SK-N-SH (cell line): ENCODE data around the gene CRMP1. TPM values are rescaled to one million over a fixed set of nuclear protein-coding genes. Genes with fewer than 3 reads are reported as not detected.

ENCODE experiments used
- CTCF ChIA-PET: fragments of 300-600, 350-600 bp; formaldehyde crosslinking; extraction: SDS; loops from one replicate; lab custom pipeline; 2021; lab: Yijun Ruan, JAX
- POLR2A ChIA-PET: fragments of 350-600 bp; sonication (Branson Sonifier 250); formaldehyde crosslinking; extraction: SDS; loops from one replicate; lab custom pipeline; 2020; ENCODE audit warnings: antibody characterized with exemption, inconsistent platforms; lab: Yijun Ruan, JAX
- DNase-seq: peaks from one replicate; pipeline ENCODE4 v3.0.0; 2012
- H2AFZ ChIP-seq: fragments of 200-600 bp; sonication (generic); 2 replicates; pipeline ENCODE4 v1.8.1; 2016; ENCODE audit warnings: antibody characterized with exemption, mild to moderate bottlenecking, low read depth
- H3F3A ChIP-seq: fragments of 200-600 bp; sonication (generic); replicated peaks from 2 replicates; pipeline ENCODE3; 2016; ENCODE audit warnings: antibody characterized with exemption, mild to moderate bottlenecking; ENCODE audit not compliant: insufficient read depth
- H3K27ac ChIP-seq, 2 experiments: fragments of 200-500 bp in 1 of 2; fragments of 200-600 bp in 1 of 2; sonication (Bioruptor generic) in 1 of 2; sonication (generic), shearing (Covaris generic) in 1 of 2; 2 replicates each; pipeline versions ENCODE4 v1.5.1 to v1.6.1; 2014 to 2016; ENCODE audit warnings: low read depth in 2 of 2, inconsistent platforms in 1 of 2, low read length in 1 of 2, mild to moderate bottlenecking in 1 of 2, mixed read lengths in 1 of 2
- H3K27me3 ChIP-seq: fragments of 200-600 bp; sonication (generic), shearing (Covaris generic); 2 replicates; pipeline ENCODE4 v1.6.1; 2016; ENCODE audit warnings: mixed run types; ENCODE audit not compliant: insufficient read depth
- H3K36me3 ChIP-seq, 2 experiments: fragments of 200-500 bp in 1 of 2; fragments of 200-600 bp in 1 of 2; sonication (Bioruptor generic) in 1 of 2; sonication (generic) in 1 of 2; replicated peaks in 1 of 2; 2 replicates each; pipeline versions ENCODE3 to v1.5.1; 2014 to 2016; ENCODE audit warnings: low read length in 1 of 2, mild to moderate bottlenecking in 1 of 2; ENCODE audit not compliant: insufficient read depth in 2 of 2, control insufficient read depth in 1 of 2
- H3K4me1 ChIP-seq, 2 experiments: fragments of 200-500 bp in 1 of 2; fragments of 200-600 bp in 1 of 2; sonication (Bioruptor generic) in 1 of 2; sonication (generic), shearing (Covaris generic) in 1 of 2; 2 replicates each; pipeline versions ENCODE4 v1.5.1 to v1.6.1; 2014 to 2016; ENCODE audit warnings: low read depth in 1 of 2, low read length in 1 of 2, mixed run types in 1 of 2; ENCODE audit not compliant: insufficient read depth in 2 of 2, control insufficient read depth in 1 of 2
- H3K4me2 ChIP-seq: fragments of 200-600 bp; sonication (generic), shearing (Covaris generic); 2 replicates; pipeline ENCODE4 v1.6.1; 2017; ENCODE audit warnings: mixed run types
- H3K4me3 ChIP-seq, 2 experiments: fragments of 200-500 bp in 1 of 2; fragments of 200-600 bp in 1 of 2; sonication (Bioruptor generic) in 1 of 2; sonication (generic), shearing (Covaris generic) in 1 of 2; 2 replicates each; pipeline versions ENCODE4 v1.5.1 to v1.8.1; 2014 to 2016; ENCODE audit warnings: low read depth in 2 of 2, inconsistent platforms in 1 of 2, low read length in 1 of 2, mild to moderate bottlenecking in 1 of 2, mixed read lengths in 1 of 2, moderate library complexity in 1 of 2
- H3K79me2 ChIP-seq: fragments of 200-600 bp; sonication (generic); 2 replicates; pipeline ENCODE4 v1.8.1; 2017; ENCODE audit warnings: mild to moderate bottlenecking; ENCODE audit not compliant: insufficient read depth
- H3K9ac ChIP-seq: fragments of 200-600 bp; sonication (generic); 2 replicates; pipeline ENCODE4 v1.6.1; 2017; ENCODE audit warnings: mixed run types
- H3K9me2 ChIP-seq: fragments of 200-600 bp; sonication (generic); 2 replicates; pipeline ENCODE4 v1.6.1; 2017; ENCODE audit warnings: mixed run types
- H3K9me3 ChIP-seq: fragments of 200-600 bp; sonication (generic); 2 replicates; pipeline ENCODE4 v1.6.1; 2017; ENCODE audit warnings: mixed run types, mild to moderate bottlenecking, moderate library complexity
- H4K20me1 ChIP-seq: fragments of 200-600 bp; sonication (generic); 2 replicates; pipeline ENCODE4 v1.6.1; 2017; ENCODE audit warnings: mild to moderate bottlenecking, mixed run types; ENCODE audit not compliant: insufficient read depth
- CHD2 ChIP-seq: fragments of 150-350 bp; IDR thresholded peaks from 2 replicates; pipeline ENCODE4 v1.6.1; 2018; ENCODE audit warnings: low read length; ENCODE audit not compliant: partially characterized antibody
- CTCF ChIP-seq: fragments of 200-600 bp; sonication (generic); IDR thresholded peaks from 2 replicates; pipeline ENCODE4 v1.6.1; 2017; ENCODE audit warnings: antibody characterized with exemption, mild to moderate bottlenecking, moderate library complexity
- ELF1 ChIP-seq: IDR thresholded peaks from 2 replicates; pipeline ENCODE4 v1.4.0; 2012
- NRF1 ChIP-seq: IDR thresholded peaks from 2 replicates; pipeline ENCODE4 v1.6.1; 2012; ENCODE audit warnings: low read depth, mild to moderate bottlenecking, low read length
- RAD21 ChIP-seq: IDR thresholded peaks from 2 replicates; pipeline ENCODE4 v1.6.1; 2012; ENCODE audit warnings: mild to moderate bottlenecking, low read length
- TEAD4 ChIP-seq: IDR thresholded peaks from 2 replicates; pipeline ENCODE4 v1.4.0; 2012; ENCODE audit warnings: mild to moderate bottlenecking, borderline replicate concordance; ENCODE audit not compliant: insufficient read depth
- WGBS: methylation state at CpG from one replicate; pipeline ENCODE4 v1.1.6; 2017; ENCODE audit warnings: low lambda C conversion rate; 5-methylcytosine and 5-hydroxymethylcytosine counted together
- polyA plus RNA-seq, 3 experiments: library from polyadenylated mRNA; depleted of rRNA; stranded (reverse); fragments of >200 nt; gene quantifications; 2 replicates each; pipeline ENCODE4 v1.2.3, GENCODE V29; 2012
- TF ChIP-seq, protein P1 (sequence below): fragments of 150-350 bp; IDR thresholded peaks from 2 replicates; pipeline ENCODE4 v1.6.1; 2016; ENCODE audit warnings: mild to moderate bottlenecking, low read depth, low read length
- TF ChIP-seq, protein P2 (sequence below): IDR thresholded peaks from 2 replicates; pipeline ENCODE4; 2012

CRMP1 gene
- polyA plus RNA-seq, 1 of the 3 experiments (the other 2 are of a cell fraction): 3.4 TPM

DNA sequence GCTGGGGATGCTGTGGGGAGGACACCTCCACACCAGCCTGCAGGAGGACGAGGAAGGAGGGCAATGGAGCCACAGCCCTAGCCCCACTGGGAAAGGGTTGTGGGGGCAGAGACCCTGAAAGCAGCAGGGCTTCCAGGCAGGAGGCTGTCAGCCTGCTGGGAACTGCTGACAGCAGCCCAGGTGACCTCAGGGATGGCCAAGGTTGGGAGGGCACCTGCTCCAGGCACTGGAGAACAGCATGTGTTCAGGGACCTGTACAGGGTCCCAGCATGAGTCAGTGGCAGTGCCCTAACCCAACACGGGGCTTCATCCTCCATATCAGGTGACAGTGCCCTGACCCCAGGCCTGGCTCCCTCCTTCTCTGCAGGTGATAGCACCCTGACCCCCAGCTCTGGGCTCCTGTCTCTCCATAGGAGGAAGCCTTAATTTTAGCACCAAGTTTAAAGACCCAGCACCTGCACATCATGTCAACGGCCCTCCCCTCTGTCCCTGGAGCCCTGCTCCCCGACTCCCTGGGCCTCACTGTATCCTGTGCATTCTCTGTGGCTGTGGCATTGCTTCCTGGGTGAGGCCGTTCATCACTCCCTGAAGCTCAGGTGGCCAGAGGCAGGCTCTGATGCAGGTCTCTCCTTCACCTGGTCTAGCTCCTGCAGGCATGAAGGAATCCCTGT is 66.3 kb downstream of the CRMP1 start (continued):
- TF ChIP-seq, protein P1, sequence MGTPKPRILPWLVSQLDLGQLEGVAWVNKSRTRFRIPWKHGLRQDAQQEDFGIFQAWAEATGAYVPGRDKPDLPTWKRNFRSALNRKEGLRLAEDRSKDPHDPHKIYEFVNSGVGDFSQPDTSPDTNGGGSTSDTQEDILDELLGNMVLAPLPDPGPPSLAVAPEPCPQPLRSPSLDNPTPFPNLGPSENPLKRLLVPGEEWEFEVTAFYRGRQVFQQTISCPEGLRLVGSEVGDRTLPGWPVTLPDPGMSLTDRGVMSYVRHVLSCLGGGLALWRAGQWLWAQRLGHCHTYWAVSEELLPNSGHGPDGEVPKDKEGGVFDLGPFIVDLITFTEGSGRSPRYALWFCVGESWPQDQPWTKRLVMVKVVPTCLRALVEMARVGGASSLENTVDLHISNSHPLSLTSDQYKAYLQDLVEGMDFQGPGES: no peak
- TF ChIP-seq, protein P2, sequence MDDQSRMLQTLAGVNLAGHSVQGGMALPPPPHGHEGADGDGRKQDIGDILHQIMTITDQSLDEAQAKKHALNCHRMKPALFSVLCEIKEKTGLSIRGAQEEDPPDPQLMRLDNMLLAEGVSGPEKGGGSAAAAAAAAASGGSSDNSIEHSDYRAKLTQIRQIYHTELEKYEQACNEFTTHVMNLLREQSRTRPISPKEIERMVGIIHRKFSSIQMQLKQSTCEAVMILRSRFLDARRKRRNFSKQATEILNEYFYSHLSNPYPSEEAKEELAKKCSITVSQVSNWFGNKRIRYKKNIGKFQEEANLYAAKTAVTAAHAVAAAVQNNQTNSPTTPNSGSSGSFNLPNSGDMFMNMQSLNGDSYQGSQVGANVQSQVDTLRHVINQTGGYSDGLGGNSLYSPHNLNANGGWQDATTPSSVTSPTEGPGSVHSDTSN: no peak

DNA sequence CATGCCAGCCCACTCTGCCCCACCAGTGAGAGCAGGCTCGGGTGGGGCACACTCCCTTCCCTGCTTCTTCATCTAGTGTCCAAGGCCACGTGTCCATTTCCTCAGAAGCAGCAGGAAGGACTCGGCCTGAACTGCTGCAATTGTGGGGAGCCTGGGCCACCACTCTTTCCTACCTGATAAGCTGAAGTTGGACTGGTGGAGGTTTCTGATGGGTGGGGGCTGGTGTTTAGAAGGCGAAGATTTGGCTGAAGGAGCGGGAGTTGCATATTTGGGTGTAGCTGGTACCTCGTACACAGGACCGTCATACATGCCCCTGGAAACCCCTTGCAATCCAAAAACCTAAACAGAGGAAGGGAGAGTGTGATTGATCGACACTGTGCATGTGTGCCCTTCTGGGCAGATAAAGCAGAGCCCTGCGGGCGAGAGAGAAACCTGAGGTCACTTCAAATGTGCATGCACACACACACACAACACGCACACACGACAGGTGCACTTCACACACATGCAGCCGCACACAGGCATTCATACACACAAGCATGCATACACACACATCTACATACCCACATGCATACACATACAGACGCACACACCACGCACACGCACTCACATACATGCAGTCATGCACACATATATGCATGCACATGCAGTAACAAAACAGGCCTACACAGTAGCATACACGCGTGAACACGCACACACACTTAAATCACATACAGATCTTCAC is 67.4 kb downstream of the CRMP1 start:
- Histone ChIP-seq H4K20me1 (no peaks in the 10 kb centered on the region; the same call in 1 of the 2 replicates), H3K79me2 (no peaks in the 10 kb centered on the region), H2AFZ (no peak overlapping the region), H3K9me2 (no peaks in the 10 kb centered on the region), H3K27ac (no peak overlapping the region), H3F3A (no peaks in the 10 kb centered on the region), H3K36me3 (peaks cover 3 to 28% of the 10 kb centered on the region in 2 experiments), H3K4me1 (no peaks in the 10 kb centered on the region; a peak in 1 of 4 replicates), H3K9ac (no peak overlapping the region), H3K4me3 (no peak overlapping the region), H3K27me3 (no peaks in the 10 kb centered on the region), H3K9me3 (no peaks in the 10 kb centered on the region), H3K4me2 (no peak overlapping the region)
- DNase-seq: no peak
- WGBS: 95% methylated on average over 19 of the region's 19 CpGs
- TF ChIP-seq TEAD4: no peak
- TF ChIP-seq ELF1: no peak
- TF ChIP-seq CHD2: no peak
- ChIA-PET POLR2A (no interaction called here), CTCF (interaction anchor here (0.9 to 4.9 kb wide), 3 partner anchors 9 to 13 kb away, joined by 3 to 32 read pairs (median 3); no protein-coding TSS in a partner anchor)

- TF ChIP-seq CTCF (peak; percentile 58), NRF1 (no peak), RAD21 (peak; percentile 46)
- TF ChIP-seq, protein P2: no peak
- Histone ChIP-seq H3K9ac (no peak overlapping the region), H3F3A (no peaks in the 10 kb centered on the region), H3K9me2 (no peaks in the 10 kb centered on the region), H3K4me1 (no peaks in the 10 kb centered on the region; a peak in 1 of 4 replicates), H3K36me3 (peaks cover 6 to 35% of the 10 kb centered on the region in 2 experiments), H3K9me3 (no peaks in the 10 kb centered on the region), H3K4me3 (no peak overlapping the region), H3K79me2 (no peaks in the 10 kb centered on the region), H3K27me3 (no peaks in the 10 kb centered on the region), H4K20me1 (no peaks in the 10 kb centered on the region; the same call in 1 of the 2 replicates), H3K27ac (no peak overlapping the region), H3K4me2 (no peak overlapping the region), H2AFZ (no peak overlapping the region)
- WGBS: 82% methylated on average over 6 of the region's 6 CpGs
- peak; percentile 57 for DNase-seq
- POLR2A ChIA-PET: no interaction called here
- CTCF ChIA-PET: interaction anchor here (1.0 to 4.9 kb wide), 2 partner anchors 12 to 17 kb away, joined by 3 to 32 read pairs; no protein-coding TSS in a partner anchor
These were observed 68.3 kb downstream of the CRMP1 start for GRCh38 chr4:5824635-5825034.
